DND-41 (cell line): ENCODE data around the gene SLC38A5.

Experiments
- ATAC-seq: fragments of 200-7000 bp; cut with Tn5 transposase; 3 replicates; pipeline ENCODE4 v1.9.1; 2021; ENCODE audit warnings: low read depth; ENCODE audit not compliant: insufficient read depth
- DNase-seq: peaks from one replicate; pipeline ENCODE4 v3.0.0-alpha.2; 2020
- H2AFZ ChIP-seq: 2 replicates; pipeline ENCODE4 v1.6.0; 2012; ENCODE audit warnings: low read depth, low read length
- H3K27ac ChIP-seq: 2 replicates; pipeline ENCODE4 v1.5.1; 2012; ENCODE audit warnings: low read length, inconsistent platforms
- H3K27me3 ChIP-seq: fragments of 200-600 bp; sonication (generic); 2 replicates; pipeline ENCODE4 v1.6.0; 2012; ENCODE audit warnings: low read length, mild to moderate bottlenecking, inconsistent platforms; ENCODE audit not compliant: insufficient read depth, poor library complexity
- H3K36me3 ChIP-seq: 2 replicates; pipeline ENCODE4 v1.5.1; 2012; ENCODE audit warnings: low read length, inconsistent platforms; ENCODE audit not compliant: insufficient read depth
- H3K4me1 ChIP-seq: 2 replicates; pipeline ENCODE4 v1.5.1; 2012; ENCODE audit warnings: mild to moderate bottlenecking, low read length; ENCODE audit not compliant: insufficient read depth
- H3K4me2 ChIP-seq: 2 replicates; pipeline ENCODE4 v1.6.0; 2012; ENCODE audit warnings: mild to moderate bottlenecking, moderate library complexity, low read length, inconsistent platforms; ENCODE audit not compliant: insufficient read depth
- H3K4me3 ChIP-seq, 2 experiments: fragments of 200-600 bp in 1 of 2; shearing (Covaris generic) in 1 of 2; 2 replicates each; pipeline ENCODE4 v1.5.1; 2012 to 2016; ENCODE audit warnings: inconsistent platforms in 2 of 2, low read length in 2 of 2, mild to moderate bottlenecking in 2 of 2, low read depth in 1 of 2, moderate library complexity in 1 of 2
- H3K79me2 ChIP-seq: 2 replicates; pipeline ENCODE4 v1.6.0; 2012; ENCODE audit warnings: low read length, inconsistent platforms; ENCODE audit not compliant: insufficient read depth
- H3K9ac ChIP-seq: 2 replicates; pipeline ENCODE4 v1.6.0; 2012; ENCODE audit warnings: low read depth, mild to moderate bottlenecking, inconsistent platforms, low read length, moderate library complexity
- H3K9me3 ChIP-seq: 2 replicates; pipeline ENCODE4 v1.5.1; 2012; ENCODE audit warnings: low read length, moderate library complexity, mild to moderate bottlenecking, inconsistent platforms; ENCODE audit not compliant: insufficient read depth, severe bottlenecking
- H4K20me1 ChIP-seq: 2 replicates; pipeline ENCODE4 v1.6.0; 2012; ENCODE audit warnings: low read length; ENCODE audit not compliant: insufficient read depth
- EZH2 ChIP-seq: IDR thresholded peaks from 3 replicates; pipeline ENCODE4 v1.6.1; 2012; ENCODE audit warnings: borderline replicate concordance, low read depth, mild to moderate bottlenecking, moderate library complexity, low read length, inconsistent platforms; ENCODE audit not compliant: severe bottlenecking
- TF ChIP-seq, protein P1 (sequence below): IDR thresholded peaks from 2 replicates; pipeline ENCODE4 v1.5.1; 2012; ENCODE audit warnings: borderline replicate concordance, low read length, moderate library complexity, mild to moderate bottlenecking; ENCODE audit not compliant: poor library complexity, severe bottlenecking; ENCODE audit errors: extremely low read depth

Gene SLC38A5

DNA sequence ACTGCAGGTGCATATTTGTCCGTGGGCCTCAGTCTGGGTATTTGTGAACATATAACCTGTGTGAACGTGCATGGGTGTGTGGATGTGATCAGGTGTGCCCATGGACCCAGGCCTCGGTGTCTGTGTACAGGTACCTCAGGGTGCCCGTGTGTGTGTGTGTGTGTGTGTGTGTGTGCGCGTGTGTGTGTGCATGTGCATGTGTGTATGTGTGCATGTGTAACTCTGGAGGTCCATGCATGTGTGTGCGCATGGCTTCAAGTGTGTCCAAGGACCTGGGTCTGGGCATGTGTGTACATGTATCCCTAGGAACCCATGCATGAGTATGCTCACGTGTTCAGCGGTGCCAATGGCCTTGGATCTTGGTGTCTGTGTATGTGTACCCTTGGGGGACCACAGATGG, 21.7 kb upstream of the SLC38A5 start:
- Histone ChIP-seq H3K9ac (no peak overlapping the region), H3K79me2 (no peaks in the 10 kb centered on the region), H3K4me2 (no peak overlapping the region), H3K4me3 (no peak overlapping the region), H2AFZ (no peak overlapping the region), H3K27ac (no peak overlapping the region), H4K20me1 (no peaks in the 10 kb centered on the region), H3K27me3 (no peaks in the 10 kb centered on the region), H3K4me1 (no peaks in the 10 kb centered on the region), H3K36me3 (peaks cover 2% of the 10 kb centered on the region; the same call in 1 of the 2 replicates), H3K9me3 (no peaks in the 10 kb centered on the region)
- TF ChIP-seq, protein P1, sequence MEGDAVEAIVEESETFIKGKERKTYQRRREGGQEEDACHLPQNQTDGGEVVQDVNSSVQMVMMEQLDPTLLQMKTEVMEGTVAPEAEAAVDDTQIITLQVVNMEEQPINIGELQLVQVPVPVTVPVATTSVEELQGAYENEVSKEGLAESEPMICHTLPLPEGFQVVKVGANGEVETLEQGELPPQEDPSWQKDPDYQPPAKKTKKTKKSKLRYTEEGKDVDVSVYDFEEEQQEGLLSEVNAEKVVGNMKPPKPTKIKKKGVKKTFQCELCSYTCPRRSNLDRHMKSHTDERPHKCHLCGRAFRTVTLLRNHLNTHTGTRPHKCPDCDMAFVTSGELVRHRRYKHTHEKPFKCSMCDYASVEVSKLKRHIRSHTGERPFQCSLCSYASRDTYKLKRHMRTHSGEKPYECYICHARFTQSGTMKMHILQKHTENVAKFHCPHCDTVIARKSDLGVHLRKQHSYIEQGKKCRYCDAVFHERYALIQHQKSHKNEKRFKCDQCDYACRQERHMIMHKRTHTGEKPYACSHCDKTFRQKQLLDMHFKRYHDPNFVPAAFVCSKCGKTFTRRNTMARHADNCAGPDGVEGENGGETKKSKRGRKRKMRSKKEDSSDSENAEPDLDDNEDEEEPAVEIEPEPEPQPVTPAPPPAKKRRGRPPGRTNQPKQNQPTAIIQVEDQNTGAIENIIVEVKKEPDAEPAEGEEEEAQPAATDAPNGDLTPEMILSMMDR: no peak
- TF ChIP-seq EZH2: no peak
- DNase-seq (no peak), ATAC-seq (no peak)

- H3K4me2 ChIP-seq: no peak overlapping the region
- ATAC-seq (no peak), DNase-seq (no peak)
- H3K9ac ChIP-seq: no peak overlapping the region
- H3K79me2 ChIP-seq: no peaks in the 10 kb centered on the region
- H3K9me3 ChIP-seq: no peaks in the 10 kb centered on the region
- peaks cover 2% of the 10 kb centered on the region; the same call in 1 of the 2 replicates for H3K36me3 ChIP-seq
- H2AFZ ChIP-seq: no peak overlapping the region
- no peak overlapping the region for H3K4me3 ChIP-seq
- no peak overlapping the region for H3K27ac ChIP-seq
- TF ChIP-seq, protein P1: no peak
- TF ChIP-seq EZH2: no peak
- H3K4me1 ChIP-seq: no peaks in the 10 kb centered on the region
- H3K27me3 ChIP-seq: no peaks in the 10 kb centered on the region
- no peaks in the 10 kb centered on the region for H4K20me1 ChIP-seq
These were observed 20.6 kb upstream of the SLC38A5 start for GRCh38 chrX:48490661-48491060.

DNA sequence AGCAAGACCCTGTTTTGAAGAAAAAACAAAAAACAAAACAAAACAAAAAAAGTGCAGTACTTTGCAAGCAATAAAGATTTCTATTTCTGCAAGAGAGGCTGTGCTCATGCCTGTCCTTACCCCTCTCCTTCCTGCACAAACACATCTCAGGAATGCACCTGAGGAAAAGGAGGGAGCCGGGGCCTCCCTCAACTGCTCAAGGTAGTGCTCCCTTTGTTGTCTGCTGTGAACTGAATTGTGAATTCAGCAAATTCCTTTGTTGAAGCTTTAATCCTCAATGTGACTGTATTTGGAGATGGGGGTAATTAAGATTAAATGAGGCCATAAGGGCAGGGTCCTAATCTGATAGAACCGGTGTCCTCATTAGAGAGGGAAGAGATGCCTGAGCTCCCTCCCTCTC, 19.8 kb upstream of the SLC38A5 start:
- Histone ChIP-seq H3K4me2 (no peak overlapping the region), H3K9ac (no peak overlapping the region), H3K27ac (no peak overlapping the region), H2AFZ (no peak overlapping the region), H3K4me3 (no peak overlapping the region), H3K27me3 (no peaks in the 10 kb centered on the region), H3K9me3 (no peaks in the 10 kb centered on the region), H3K36me3 (peaks cover 2% of the 10 kb centered on the region; the same call in 1 of the 2 replicates), H3K79me2 (no peaks in the 10 kb centered on the region), H3K4me1 (no peaks in the 10 kb centered on the region), H4K20me1 (no peaks in the 10 kb centered on the region)
- TF ChIP-seq, protein P1: no peak
- TF ChIP-seq EZH2: no peak
- DNase-seq: no peak
- no peak for ATAC-seq

DNA sequence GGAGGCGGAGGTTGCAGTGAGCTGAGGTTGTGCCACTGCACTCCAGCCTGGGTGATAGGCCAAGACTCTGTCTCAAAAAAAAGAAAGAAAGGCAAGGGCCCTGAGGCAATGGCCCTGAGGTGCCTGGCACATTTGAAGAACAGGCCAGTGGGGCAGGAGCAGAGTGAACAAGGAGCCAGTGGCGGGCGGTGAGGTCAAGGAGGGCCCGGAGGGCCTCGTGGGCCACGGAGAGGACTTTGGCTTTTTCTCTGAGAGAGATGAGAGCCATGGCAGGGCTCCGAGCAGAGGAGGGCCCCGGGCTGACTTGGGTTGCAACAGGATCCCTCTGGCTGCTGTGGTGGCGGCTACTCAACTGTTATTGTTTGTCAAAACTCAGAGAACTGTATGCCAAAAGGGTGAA, 19.2 kb upstream of the SLC38A5 start:
- no peak overlapping the region for H3K9ac ChIP-seq
- H4K20me1 ChIP-seq: no peaks in the 10 kb centered on the region
- no peak overlapping the region for H3K27ac ChIP-seq
- no peaks in the 10 kb centered on the region for H3K4me1 ChIP-seq
- no peaks in the 10 kb centered on the region for H3K27me3 ChIP-seq
- TF ChIP-seq, protein P1: no peak
- TF ChIP-seq EZH2: no peak
- ATAC-seq (no peak), DNase-seq (no peak)
- H3K36me3 ChIP-seq: peaks cover 2% of the 10 kb centered on the region; the same call in 1 of the 2 replicates
- H3K4me2 ChIP-seq: no peak overlapping the region
- no peaks in the 10 kb centered on the region for H3K9me3 ChIP-seq
- H3K79me2 ChIP-seq: no peaks in the 10 kb centered on the region
- no peak overlapping the region for H3K4me3 ChIP-seq
- no peak overlapping the region for H2AFZ ChIP-seq
